IPS-18a (cell line): Measurements from ENCODE around the gene CATSPER3.

ENCODE experiments used
- H3K27ac ChIP-seq: one replicate; pipeline ENCODE4 v1.5.1; 2013; ENCODE audit warnings: low read length
- H3K27me3 ChIP-seq: one replicate; pipeline ENCODE4 v1.6.1; 2013; ENCODE audit warnings: mild to moderate bottlenecking, low read length; ENCODE audit not compliant: control insufficient read depth, insufficient read depth
- H3K36me3 ChIP-seq: one replicate; pipeline ENCODE4 v1.6.1; 2013; ENCODE audit warnings: low read depth, low read length; ENCODE audit not compliant: control insufficient read depth
- H3K4me1 ChIP-seq: one replicate; pipeline ENCODE4 v1.6.1; 2013; ENCODE audit warnings: low read depth, low read length; ENCODE audit not compliant: control insufficient read depth
- H3K4me3 ChIP-seq: one replicate; pipeline ENCODE4 v1.5.1; 2013; ENCODE audit warnings: low read length
- H3K9ac ChIP-seq: one replicate; pipeline ENCODE4 v1.6.1; 2013; ENCODE audit warnings: mild to moderate bottlenecking, low read length, moderate library complexity
- H3K9me3 ChIP-seq: one replicate; pipeline ENCODE4 v1.6.1; 2013; ENCODE audit warnings: low read depth, low read length; ENCODE audit not compliant: control insufficient read depth

CATSPER3 gene

DNA sequence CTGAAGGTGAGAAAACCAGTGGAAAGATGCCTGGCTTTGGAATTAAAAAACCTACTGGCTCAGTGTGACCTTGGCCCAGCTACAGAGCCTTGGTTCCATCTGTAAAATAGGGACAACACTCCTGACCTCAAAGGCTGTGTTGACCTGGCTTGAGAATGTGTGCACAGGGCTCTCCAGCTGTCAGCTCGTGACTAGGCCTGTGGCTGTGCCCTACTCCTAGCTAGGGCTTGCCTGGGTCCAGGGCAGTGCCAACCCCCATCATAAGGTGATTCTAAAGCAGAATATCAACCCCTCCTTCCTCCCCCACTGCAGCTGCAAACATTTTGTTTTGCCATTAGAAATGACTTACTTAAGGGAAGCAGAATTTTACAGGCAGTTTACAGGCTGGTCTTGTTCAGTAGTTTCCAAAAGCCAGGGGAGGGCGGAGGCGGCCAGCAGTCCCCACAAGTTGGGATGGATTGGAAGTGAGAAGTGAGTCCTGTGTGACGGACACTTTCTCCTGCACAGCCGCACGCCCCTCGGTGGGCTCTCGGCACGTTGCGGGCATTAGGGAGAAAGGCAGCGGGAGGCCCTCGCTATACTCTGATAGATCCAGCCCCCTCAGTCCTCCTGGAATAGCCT, 59.0 kb downstream of the CATSPER3 start:
- Histone ChIP-seq H3K4me1 (no peaks in the 10 kb centered on the region), H3K27ac (no peak overlapping the region), H3K4me3 (no peak overlapping the region), H3K9ac (no peak overlapping the region), H3K9me3 (no peaks in the 10 kb centered on the region), H3K36me3 (no peaks in the 10 kb centered on the region), H3K27me3 (peaks cover 89% of the 10 kb centered on the region)

DNA sequence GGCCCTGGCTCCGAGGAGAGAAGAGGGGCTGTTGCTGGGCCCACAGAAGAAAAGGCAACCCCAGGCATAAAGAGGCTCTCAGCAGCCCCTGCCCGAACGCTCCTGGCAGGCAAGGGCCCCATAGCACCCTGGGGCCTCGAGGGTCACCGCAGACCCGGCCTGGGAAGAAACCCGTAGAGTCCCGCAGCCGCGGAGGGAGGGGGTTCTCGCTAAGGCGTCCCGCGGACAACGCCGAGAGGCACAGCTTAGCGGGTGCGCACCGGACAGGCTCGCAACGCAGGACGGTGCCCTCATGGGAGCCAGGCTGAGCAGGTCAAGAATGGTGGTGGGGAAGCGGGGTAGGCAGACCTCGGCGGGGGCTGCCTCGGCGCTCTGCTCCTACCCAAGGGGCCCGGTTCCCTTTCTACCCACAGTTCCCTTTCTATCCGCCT, 59.6 kb downstream of the CATSPER3 start:
- Histone ChIP-seq H3K4me1 (no peaks in the 10 kb centered on the region), H3K9me3 (no peaks in the 10 kb centered on the region), H3K36me3 (no peaks in the 10 kb centered on the region), H3K4me3 (no peak overlapping the region), H3K27me3 (peaks cover 90% of the 10 kb centered on the region), H3K9ac (no peak overlapping the region), H3K27ac (no peak overlapping the region)

GRCh38 chr5:135027697-135028615, 60.2 kb downstream of the CATSPER3 start:
- peaks cover 5% of the 10 kb centered on the region for H3K4me1 ChIP-seq
- no peak overlapping the region for H3K4me3 ChIP-seq
- no peaks in the 10 kb centered on the region for H3K9me3 ChIP-seq
- no peak overlapping the region for H3K27ac ChIP-seq
- H3K9ac ChIP-seq = no peak overlapping the region
- H3K36me3 ChIP-seq = no peaks in the 10 kb centered on the region
- H3K27me3 ChIP-seq = peaks cover 94% of the 10 kb centered on the region

- Histone ChIP-seq H3K36me3 (no peaks in the 10 kb centered on the region), H3K4me1 (peaks cover 5% of the 10 kb centered on the region), H3K27me3 (peaks cover 100% of the 10 kb centered on the region), H3K9ac (no peak overlapping the region), H3K4me3 (peak overlapping the region; percentile 5), H3K27ac (no peak overlapping the region), H3K9me3 (no peaks in the 10 kb centered on the region)
Observed at GRCh38 chr5:135028791-135029476, 61.2 kb downstream of the CATSPER3 start.

DNA sequence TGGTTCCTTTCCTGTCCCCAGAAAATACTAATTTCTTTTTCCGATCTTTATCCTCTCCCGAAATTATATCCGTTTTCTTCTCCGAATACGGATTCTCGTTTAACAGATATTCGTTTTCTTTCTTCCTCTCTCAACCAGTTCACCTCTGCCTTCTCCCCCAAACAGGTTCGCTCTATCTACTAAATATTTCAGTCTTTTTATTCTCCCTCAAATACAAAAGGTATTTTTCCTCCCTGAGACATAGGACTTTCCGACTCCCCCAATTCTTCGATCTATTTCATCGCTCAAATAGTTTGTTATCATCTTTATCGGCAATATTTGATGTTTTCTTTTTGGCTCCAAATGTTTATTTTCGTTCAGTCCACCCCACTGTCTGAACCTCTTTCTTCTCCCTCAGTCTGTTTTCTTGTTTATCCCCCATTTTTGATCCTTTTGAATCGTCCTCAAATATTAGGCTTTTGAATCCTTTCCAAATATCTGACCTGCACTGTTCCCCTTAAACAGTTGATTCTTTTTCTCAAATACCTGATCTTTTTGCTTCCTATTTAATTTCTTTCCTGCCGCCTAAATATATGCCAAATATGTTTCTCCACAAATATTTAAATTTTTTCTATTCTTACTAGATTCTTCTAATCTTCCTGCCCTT, 61.9 kb downstream of the CATSPER3 start:
- Histone ChIP-seq H3K4me1 (peaks cover 5% of the 10 kb centered on the region), H3K9me3 (no peaks in the 10 kb centered on the region), H3K9ac (no peak overlapping the region), H3K27me3 (peaks cover 99% of the 10 kb centered on the region), H3K36me3 (no peaks in the 10 kb centered on the region), H3K27ac (no peak overlapping the region), H3K4me3 (no peak overlapping the region)

DNA sequence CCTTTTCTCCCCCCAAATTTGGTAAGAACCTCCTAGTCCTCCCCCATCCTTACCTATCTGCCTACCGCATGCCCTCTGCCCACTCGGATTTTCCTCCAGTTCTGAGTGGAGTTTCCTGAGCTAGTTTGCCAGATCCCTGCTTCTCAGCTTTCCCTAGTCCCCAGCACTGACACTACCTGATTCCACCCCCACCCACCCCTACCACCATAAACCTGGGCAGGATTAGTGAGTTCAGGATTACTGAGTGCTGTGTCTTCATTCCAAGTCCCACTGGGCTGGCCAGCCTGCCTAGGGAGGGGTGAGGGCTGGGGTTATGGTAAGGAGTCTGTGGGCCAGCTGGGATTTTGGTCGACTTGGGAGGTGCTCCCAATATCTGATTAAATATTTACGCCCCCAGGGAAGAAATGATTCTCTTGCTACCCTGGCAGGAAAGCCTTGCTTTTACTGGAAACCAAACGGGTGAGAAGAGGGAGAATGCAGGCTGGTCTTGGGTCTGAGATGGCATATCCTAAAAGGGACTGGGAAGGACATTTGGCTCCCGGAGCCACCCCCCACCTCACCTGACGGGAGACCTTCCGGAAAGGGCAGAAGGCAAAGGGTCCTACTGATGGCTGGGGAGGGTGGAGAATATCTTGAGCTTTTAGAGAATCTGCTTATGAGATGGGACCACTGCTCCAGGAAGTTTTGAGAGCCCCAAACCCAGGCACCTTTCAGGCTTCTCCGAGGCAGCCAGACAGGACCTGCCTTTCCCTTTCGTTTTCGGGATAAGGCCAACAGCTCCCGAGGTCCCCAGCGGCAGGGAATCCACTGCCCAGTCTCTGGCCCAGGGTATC, 62.6 kb downstream of the CATSPER3 start:
- no peaks in the 10 kb centered on the region for H3K9me3 ChIP-seq

DNA sequence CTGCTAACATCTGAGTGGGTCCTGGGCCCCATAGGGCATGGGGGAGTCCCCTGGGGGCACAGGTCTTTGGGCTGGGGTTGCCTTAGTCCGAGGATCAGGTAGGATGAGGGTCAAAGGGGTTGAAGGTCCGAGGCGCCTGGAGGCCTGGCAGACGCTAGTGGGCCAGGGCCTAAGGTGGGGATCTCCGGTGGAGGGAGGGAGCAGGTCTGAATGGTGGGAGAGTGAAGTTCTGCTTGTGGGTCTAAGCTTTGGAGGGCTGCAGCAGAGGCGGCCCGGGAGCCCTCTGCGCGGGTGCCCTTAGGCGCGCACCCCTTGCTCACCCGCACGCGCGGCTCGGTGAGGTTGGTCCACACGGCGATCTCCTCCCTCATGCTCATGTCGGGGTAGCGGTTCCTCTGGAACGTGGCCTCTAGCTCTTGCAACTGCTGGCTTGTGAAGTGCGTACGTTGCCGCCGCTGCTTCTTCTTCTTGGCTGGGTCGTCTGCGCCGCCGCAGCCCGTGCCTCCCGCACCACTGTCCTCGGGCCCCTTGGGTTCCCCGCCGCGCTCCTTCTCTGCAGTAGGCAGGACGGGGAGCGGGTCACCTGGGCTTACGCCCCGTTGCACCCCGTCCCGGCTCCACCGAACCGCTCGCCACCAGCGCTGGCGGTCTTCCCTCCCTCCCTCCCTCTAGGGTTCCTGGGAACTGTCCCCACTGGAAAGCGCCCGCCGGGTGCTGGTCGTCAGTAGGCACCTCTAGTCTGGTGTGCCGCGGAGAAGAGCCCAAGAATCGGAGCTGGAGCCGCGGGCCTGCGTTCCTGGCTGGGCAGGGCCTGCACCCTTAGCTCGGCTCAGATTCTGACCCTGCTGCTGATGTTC, 63.5 kb downstream of the CATSPER3 start:
- H3K4me1 ChIP-seq = peaks cover 5% of the 10 kb centered on the region
- no peak overlapping the region for H3K27ac ChIP-seq
- H3K27me3 ChIP-seq = peaks cover 99% of the 10 kb centered on the region
- peak overlapping the region; percentile 40 for H3K4me3 ChIP-seq
- no peaks in the 10 kb centered on the region for H3K36me3 ChIP-seq
- no peak overlapping the region for H3K9ac ChIP-seq
- H3K9me3 ChIP-seq = no peaks in the 10 kb centered on the region

More for the DNA sequence above, 62.6 kb downstream of the CATSPER3 start:
- no peak overlapping the region for H3K9ac ChIP-seq
- no peak overlapping the region for H3K27ac ChIP-seq
- no peaks in the 10 kb centered on the region for H3K36me3 ChIP-seq
- H3K27me3 ChIP-seq = peaks cover 99% of the 10 kb centered on the region
- peaks cover 5% of the 10 kb centered on the region for H3K4me1 ChIP-seq
- H3K4me3 ChIP-seq = peak overlapping the region; percentile 40

DNA sequence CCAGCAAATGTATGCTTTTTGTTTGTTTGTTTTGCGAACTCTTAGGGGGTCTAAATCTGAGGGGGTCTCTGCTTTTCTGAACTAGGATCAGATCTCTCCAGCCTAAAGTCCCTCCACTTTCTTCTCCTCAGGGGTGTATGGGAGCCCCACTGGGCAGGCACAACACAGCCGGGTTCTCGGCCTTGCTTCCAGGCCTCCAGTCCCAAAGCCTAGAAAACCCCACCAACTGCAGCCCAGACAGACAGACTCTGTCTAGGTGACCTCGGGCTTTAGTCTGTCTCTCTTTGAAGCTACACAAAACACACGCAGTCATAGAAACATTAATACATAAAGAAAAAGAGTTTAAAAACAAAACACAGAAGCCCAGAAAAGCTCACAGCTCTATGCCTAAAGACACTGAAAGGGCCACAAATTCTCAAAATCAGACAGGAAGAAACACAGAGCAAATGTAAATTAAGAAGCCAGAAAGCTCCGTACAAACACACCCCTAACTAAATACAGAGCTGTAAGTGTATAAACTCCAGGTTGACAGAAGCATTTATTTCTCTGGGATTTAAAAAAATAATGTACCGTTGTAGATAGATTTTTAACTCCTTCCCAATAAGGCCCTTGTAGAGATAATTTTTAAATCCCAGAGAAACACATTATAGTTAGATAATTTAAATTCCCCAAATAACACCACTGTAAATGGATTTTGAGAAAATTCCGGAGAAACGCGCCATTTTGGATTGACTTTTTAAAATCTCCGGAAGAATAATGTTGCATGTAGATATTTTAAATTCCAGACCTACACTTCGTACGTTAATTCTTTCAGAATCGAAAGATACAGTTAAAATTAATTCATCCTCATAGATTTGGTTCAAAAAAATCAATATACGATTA, 64.3 kb downstream of the CATSPER3 start:
- peaks cover 99% of the 10 kb centered on the region for H3K27me3 ChIP-seq
- H3K4me1 ChIP-seq = peaks cover 5% of the 10 kb centered on the region
- H3K4me3 ChIP-seq = peak overlapping the region; percentile 40
- no peaks in the 10 kb centered on the region for H3K9me3 ChIP-seq
- no peaks in the 10 kb centered on the region for H3K36me3 ChIP-seq
- no peak overlapping the region for H3K9ac ChIP-seq
- H3K27ac ChIP-seq = no peak overlapping the region

GRCh38 chr5:135032695-135032998, 64.9 kb downstream of the CATSPER3 start:
- H3K27ac ChIP-seq = no peak overlapping the region
- peaks cover 5% of the 10 kb centered on the region for H3K4me1 ChIP-seq
- H3K9ac ChIP-seq = no peak overlapping the region
- peaks cover 99% of the 10 kb centered on the region for H3K27me3 ChIP-seq
- no peaks in the 10 kb centered on the region for H3K9me3 ChIP-seq
- no peak overlapping the region for H3K4me3 ChIP-seq
- no peaks in the 10 kb centered on the region for H3K36me3 ChIP-seq
